Measurements from ENCODE around the gene CEP41. TPM values are rescaled to one million over a fixed set of nuclear protein-coding genes. Genes with fewer than 3 reads are reported as not detected.

The CEP41 gene
- total and polyA plus RNA-seq, 2 donors (not counting 3 experiments of a cell fraction or from before 2014, with no cell fraction given) = 19.5 to 26.8 TPM

DNA sequence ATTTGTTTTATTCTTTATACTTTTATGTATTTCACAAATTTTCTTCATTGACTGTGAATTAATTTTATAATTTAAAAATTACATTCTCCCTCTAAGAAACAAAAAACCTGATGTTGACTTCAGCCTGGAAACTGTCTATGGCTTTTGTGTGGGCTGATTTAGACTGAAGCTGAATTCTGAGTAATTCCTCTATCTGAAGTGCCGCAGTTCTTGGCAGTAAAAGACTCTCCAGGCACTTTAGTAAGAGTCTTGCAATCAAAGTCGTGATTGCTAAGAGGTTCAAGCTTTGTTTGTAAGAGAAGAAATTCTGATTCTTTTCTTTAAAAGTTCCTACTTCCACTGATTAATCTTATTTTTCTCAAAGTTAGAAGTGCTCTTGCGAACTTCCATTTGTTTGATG lies 3.4 kb upstream of the CEP41 start:
- Histone ChIP-seq H3K36me3 (ENCODE audit: control insufficient read depth in 2 of 2, extremely low read depth in 1 of 2, insufficient read depth in 2 of 2, low read length in 2 of 2) (no peaks in the 10 kb centered on the region), H4K20me1 (replicated peaks; ENCODE audit: control insufficient read depth, extremely low read depth, insufficient read depth, low read length) (no peaks in the 10 kb centered on the region), H3K4me1 (ENCODE audit: control insufficient read depth, extremely low read depth, insufficient read depth, low read length) (peaks cover 12% of the 10 kb centered on the region), H3K27me3 (ENCODE audit: control insufficient read depth in 2 of 2, insufficient read depth in 2 of 2, low read length in 2 of 2) (peaks cover 0 to 3% of the 10 kb centered on the region in 2 experiments), H3K4me2 (ENCODE audit: insufficient read depth, low read length) (no peak overlapping the region), H3K9me1 (replicated peaks; ENCODE audit: control insufficient read depth, extremely low read depth, insufficient read depth, low read length) (no peaks in the 10 kb centered on the region), H3K4me3 (replicated peaks in 1 of 3; ENCODE audit: insufficient read depth in 1 of 3, low read depth in 1 of 3, low read length in 3 of 3) (no peak overlapping the region), H3K9ac (replicated peaks; ENCODE audit: extremely low read depth, insufficient read depth, low read length) (no peak overlapping the region), H3K27ac (ENCODE audit: insufficient read depth, low read depth, low read length) (no peak overlapping the region), H2AFZ (ENCODE audit: low read depth, low read length) (no peak overlapping the region), H3K9me3 (replicated peaks; ENCODE audit: control insufficient read depth, insufficient read depth, low read length) (no peaks in the 10 kb centered on the region), H3K79me2 (ENCODE audit: control insufficient read depth, insufficient read depth, low read length) (peaks cover 2% of the 10 kb centered on the region)
- TF ChIP-seq, protein P1, sequence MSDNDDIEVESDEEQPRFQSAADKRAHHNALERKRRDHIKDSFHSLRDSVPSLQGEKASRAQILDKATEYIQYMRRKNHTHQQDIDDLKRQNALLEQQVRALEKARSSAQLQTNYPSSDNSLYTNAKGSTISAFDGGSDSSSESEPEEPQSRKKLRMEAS (IDR thresholded peaks at IDR 0.05; ENCODE audit: insufficient read depth, insufficient read length) = no peak
- TF ChIP-seq, protein P2, sequence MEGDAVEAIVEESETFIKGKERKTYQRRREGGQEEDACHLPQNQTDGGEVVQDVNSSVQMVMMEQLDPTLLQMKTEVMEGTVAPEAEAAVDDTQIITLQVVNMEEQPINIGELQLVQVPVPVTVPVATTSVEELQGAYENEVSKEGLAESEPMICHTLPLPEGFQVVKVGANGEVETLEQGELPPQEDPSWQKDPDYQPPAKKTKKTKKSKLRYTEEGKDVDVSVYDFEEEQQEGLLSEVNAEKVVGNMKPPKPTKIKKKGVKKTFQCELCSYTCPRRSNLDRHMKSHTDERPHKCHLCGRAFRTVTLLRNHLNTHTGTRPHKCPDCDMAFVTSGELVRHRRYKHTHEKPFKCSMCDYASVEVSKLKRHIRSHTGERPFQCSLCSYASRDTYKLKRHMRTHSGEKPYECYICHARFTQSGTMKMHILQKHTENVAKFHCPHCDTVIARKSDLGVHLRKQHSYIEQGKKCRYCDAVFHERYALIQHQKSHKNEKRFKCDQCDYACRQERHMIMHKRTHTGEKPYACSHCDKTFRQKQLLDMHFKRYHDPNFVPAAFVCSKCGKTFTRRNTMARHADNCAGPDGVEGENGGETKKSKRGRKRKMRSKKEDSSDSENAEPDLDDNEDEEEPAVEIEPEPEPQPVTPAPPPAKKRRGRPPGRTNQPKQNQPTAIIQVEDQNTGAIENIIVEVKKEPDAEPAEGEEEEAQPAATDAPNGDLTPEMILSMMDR (IDR thresholded peaks at IDR 0.05; ENCODE audit: extremely low read depth in 1 of 2, insufficient read depth in 1 of 2, low read depth in 1 of 2, low read length in 2 of 2) = no peak
- TF ChIP-seq FOS (IDR thresholded peaks at IDR 0.05; ENCODE audit: borderline replicate concordance, insufficient read depth, low read length) (no peak), JUN (IDR thresholded peaks at IDR 0.05; ENCODE audit: borderline replicate concordance, insufficient read depth, insufficient read length, low read depth) (no peak)
- POLR2A ChIA-PET = no interaction called here
- DNase-seq (ENCODE audit: low read depth, low spot score) (no peak), FAIRE-seq (no peak)
- BruUV-seq (replicated peaks) = no TSS peak
- CTCF ChIA-PET = no interaction called here
- dilution Hi-C loops (cut with MboI; ENCODE audit: extremely low pct_ligation_motif_present, low sequenced_read_pairs) (no loop called here), intact Hi-C loops (cut with micrococcal nuclease) (loop anchor here (5.0 kb wide), 1 partner anchor 372 kb away; the partner anchor contains the start of gene KLHDC10)

DNA sequence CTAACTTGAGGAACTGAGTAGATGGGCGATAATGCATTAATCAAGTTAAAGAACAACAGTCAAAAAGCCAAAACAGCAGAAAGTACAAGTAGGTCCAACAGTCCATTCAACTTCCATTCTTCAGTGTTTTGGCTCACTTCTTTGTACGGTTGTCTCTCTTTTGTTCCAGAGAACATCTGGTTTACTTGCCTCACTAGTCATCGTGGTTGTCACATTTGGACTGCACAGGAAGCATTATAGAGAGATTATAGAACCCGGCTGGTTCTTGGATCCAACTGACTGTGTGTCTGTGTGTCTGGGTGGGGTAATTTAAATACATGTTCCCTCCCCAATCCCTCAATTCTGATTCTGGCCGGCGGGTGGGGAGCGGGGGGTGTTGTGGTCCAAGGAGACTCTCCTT lies 1.8 kb upstream of the CEP41 start:
- BruUV-seq (replicated peaks) = no TSS peak
- intact Hi-C loops (cut with micrococcal nuclease) = loop anchor here (5.0 kb wide), 1 partner anchor 370 kb away; the partner anchor contains the start of gene KLHDC10
- Histone ChIP-seq H3K4me1 (ENCODE audit: control insufficient read depth, extremely low read depth, insufficient read depth, low read length) (peaks cover 12% of the 10 kb centered on the region), H3K36me3 (ENCODE audit: control insufficient read depth in 2 of 2, extremely low read depth in 1 of 2, insufficient read depth in 2 of 2, low read length in 2 of 2) (no peaks in the 10 kb centered on the region), H3K4me2 (ENCODE audit: insufficient read depth, low read length) (no peak overlapping the region), H3K4me3 (replicated peaks in 1 of 3; ENCODE audit: insufficient read depth in 1 of 3, low read depth in 1 of 3, low read length in 3 of 3) (no peak overlapping the region), H3K27me3 (ENCODE audit: control insufficient read depth in 2 of 2, insufficient read depth in 2 of 2, low read length in 2 of 2) (no peaks in the 10 kb centered on the region), H3K79me2 (ENCODE audit: control insufficient read depth, insufficient read depth, low read length) (peaks cover 2% of the 10 kb centered on the region), H3K9me3 (replicated peaks; ENCODE audit: control insufficient read depth, insufficient read depth, low read length) (no peaks in the 10 kb centered on the region), H3K9ac (replicated peaks; ENCODE audit: extremely low read depth, insufficient read depth, low read length) (no peak overlapping the region), H2AFZ (ENCODE audit: low read depth, low read length) (no peak overlapping the region), H4K20me1 (replicated peaks; ENCODE audit: control insufficient read depth, extremely low read depth, insufficient read depth, low read length) (no peaks in the 10 kb centered on the region), H3K9me1 (replicated peaks; ENCODE audit: control insufficient read depth, extremely low read depth, insufficient read depth, low read length) (no peaks in the 10 kb centered on the region), H3K27ac (ENCODE audit: insufficient read depth, low read depth, low read length) (no peak overlapping the region)
- CTCF ChIA-PET = no interaction called here
- dilution Hi-C loops (cut with MboI; ENCODE audit: extremely low pct_ligation_motif_present, low sequenced_read_pairs) = no loop called here
- TF ChIP-seq, protein P2 (IDR thresholded peaks at IDR 0.05; ENCODE audit: extremely low read depth in 1 of 2, insufficient read depth in 1 of 2, low read depth in 1 of 2, low read length in 2 of 2) = no peak
- no peak for TF ChIP-seq POLR2A (IDR thresholded peaks at IDR 0.05; ENCODE audit: low read depth, low read length)
- DNase-seq (ENCODE audit: low read depth, low spot score) (no peak), FAIRE-seq (no peak)
- POLR2A ChIA-PET = no interaction called here

All from endothelial cell of umbilical vein (primary cell).